ENCODE data around the gene ZNF2.

- TF ChIP-seq YY1 (IDR thresholded peaks at IDR 0.05; ENCODE audit: insufficient read depth, insufficient read length) (no peak), ZNF274 (IDR thresholded peaks at IDR 0.05; ENCODE audit: low read depth, low read length) (no peak), SUZ12 (IDR thresholded peaks at IDR 0.05; ENCODE audit: extremely low read depth, insufficient read depth, insufficient read length) (no peak)
Measured at GRCh38 chr2:95174031-95174542, 8.5 kb downstream of the ZNF2 start.

Data from NT2/D1 (cell line).